ENCODE data around the gene CNTNAP2. TPM values are rescaled to one million over a fixed set of nuclear protein-coding genes. Genes with fewer than 3 reads are reported as not detected.

Gene CNTNAP2
- total and polyA plus RNA-seq, 2 of the 8 experiments (the other 6 are each of a cell fraction or from before 2014, with no cell fraction given): 27.9 to 71.0 TPM

DNA sequence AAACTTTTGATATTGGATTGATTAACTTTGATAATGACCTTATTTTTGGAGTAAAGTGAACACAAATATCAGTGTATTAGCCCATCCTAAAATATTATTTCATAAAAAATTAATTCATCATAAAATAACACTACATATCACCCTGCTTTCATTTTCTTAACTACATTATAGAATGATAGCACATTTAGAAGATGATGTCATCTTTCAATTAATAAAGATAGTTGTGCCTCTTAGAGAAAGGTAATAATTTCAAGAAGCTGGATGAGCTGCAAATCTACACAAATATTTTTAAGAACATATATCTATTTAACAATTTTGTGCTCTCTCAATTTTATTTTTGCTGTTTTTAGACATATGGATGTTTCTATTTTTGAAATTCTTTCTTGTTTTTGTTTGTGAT lies 126.1 kb downstream of the CNTNAP2 start (continued):
- TF ChIP-seq SRF (IDR thresholded peaks at IDR 0.05; ENCODE audit: low read depth, low read length) (no peak), HDAC2 (IDR thresholded peaks at IDR 0.05; ENCODE audit: borderline replicate concordance in 1 of 2, low read depth in 2 of 2, low read length in 2 of 2) (no peak), RNF2 (IDR thresholded peaks at IDR 0.05; ENCODE audit: borderline replicate concordance, low read depth, low read length, missing control alignments, poor library complexity, severe bottlenecking) (no peak), EGR1 (IDR thresholded peaks at IDR 0.05; ENCODE audit: borderline replicate concordance, low read depth, low read length) (no peak)
